Activated T-cell treated with anti-CD3 and anti-CD28 coated beads for 24 hours (primary cell): ENCODE data around the gene ADGRL2.

Experiments
- DNase-seq: peaks from one replicate; pipeline ENCODE4 v3.0.0-alpha.2; 2020; ENCODE audit warnings: low read depth

Gene ADGRL2

DNA sequence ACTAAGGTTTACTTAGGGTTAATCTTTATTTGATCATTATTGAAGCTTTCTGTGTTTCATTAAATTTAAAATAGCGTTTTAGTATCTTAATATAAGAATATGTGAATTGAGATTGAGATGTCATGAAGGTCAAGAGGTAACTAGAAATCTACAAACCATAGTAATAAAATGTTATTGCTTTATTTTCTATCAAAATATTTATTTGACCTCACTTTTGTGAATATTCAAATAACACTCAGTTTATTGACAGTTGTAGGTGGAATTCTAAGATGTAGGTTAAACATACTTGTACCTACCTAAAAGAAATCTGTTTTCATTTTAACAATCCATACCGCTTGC lies 5.7 kb downstream of the ADGRL2 start:
- DNase-seq = no peak

DNA sequence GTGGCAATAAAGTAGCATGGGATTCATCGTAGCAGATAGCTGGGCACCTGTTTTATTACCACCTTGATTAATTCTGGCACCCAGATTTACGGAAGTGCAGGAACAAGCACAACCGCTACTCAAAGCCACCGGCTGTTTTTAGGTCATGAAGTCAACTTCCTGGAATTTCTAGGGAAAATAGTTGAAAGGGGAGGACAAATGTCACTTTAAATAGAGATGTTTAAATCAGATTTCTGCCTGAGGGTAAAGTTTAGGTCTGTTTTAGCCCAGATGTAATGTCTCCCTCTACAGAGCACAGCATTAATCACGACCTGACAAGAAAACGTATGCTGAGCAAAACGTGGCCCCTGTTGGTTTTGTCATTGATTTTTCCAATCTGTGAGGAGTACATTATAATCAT lies 8.0 kb downstream of the ADGRL2 start:
- no peak for DNase-seq

DNA sequence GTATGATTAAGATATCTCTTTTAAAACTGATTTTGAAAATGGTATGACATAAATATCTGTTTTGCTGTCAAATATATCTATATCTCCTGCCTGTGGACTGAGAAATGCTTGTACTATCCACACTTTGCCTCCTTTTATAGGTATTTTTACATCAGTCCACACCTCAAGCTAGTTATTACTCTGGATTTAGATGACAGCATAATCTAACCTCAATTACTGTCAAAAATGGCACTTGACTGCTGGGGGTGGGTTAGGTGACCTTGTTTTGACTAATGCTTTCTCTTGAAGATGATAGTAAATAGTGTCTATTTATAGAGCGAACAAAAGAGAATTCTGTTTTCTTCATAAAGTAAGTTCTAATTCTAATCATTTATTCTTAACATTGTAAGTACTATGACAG lies 9.1 kb downstream of the ADGRL2 start:
- DNase-seq = no peak

DNA sequence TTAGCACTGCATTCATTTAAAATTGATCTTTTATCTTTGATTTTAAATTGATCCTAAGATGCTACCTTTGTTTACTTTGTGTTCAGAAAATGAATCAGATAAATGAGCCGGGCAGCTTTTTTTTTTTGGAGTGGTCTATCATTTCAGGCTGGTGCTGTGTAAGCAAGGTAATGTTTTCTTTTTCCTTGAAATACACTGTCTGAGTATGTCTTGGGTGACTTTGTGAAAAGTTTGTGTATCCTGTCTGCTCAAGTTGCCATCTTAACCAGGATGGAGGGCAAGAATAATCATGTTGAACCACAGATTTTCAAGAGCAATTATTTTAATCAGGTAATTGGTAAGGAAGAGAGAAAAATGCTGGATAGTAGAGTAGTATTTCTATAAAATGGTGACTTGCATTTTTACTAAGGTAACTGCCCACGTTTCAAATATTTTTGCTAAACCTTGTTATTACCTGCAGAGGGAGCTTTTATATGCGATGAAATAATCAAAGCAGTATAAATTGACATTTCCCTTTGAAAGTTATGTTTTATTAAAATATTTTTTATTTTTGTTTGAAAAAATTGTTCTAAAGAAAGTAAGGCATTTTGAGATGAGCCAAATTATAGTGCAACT lies 11.1 kb downstream of the ADGRL2 start:
- no peak for DNase-seq

DNA sequence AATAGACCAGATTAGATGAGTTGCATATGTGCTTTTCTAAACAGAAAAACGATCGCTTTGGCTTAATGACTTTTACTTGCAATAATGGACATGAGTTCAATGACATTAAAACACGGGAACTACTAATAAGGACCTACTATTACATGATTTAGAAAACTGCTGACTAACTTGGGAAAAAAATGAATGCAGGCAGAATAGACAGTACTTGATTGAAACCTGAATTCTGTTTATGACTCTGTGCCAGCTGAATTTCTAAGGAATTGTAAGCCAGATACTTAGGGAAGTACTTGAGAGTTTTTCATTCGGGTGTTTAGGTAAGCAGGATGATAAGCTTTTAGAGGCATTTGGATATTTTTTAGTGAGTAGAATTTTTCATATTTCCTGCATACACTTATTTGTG lies 12.0 kb downstream of the ADGRL2 start:
- DNase-seq = no peak

DNA sequence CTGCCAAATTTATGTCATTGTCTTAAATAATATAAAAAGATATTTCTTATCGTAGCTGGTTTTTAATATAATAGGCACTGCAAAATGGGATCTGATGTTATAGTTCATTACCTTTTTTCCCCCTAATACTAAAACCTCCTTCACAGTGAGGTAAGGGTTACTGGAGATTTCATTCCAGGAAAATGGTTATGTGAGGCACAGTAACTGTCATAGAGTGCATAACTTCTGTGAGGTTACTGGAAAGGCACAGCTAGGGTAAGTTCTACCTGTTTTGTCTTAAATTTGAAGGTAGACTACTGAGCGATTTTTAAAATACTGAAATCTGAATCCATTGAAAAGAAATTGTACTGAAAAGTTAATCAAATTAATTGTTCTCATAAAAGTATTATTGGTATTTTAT lies 13.0 kb downstream of the ADGRL2 start:
- DNase-seq = no peak

DNA sequence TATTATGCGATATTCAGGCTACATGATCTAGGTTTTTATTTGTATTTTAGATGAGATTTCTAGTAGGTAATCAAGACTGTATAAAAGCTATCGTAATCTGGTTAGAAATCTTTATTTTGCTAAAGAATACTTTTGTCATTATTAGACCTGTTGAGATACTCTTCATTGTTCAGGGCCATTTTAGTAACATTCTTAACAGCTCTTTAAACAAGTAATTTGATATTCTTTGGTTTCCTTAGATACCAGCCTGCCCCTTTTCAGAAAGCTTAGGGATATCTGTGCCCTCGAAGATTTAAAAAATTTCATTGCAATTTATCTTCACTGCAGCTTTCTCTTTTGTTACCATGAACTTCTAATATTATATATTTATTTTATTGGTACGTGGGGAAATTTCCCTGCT lies 18.9 kb downstream of the ADGRL2 start:
- no peak for DNase-seq

DNA sequence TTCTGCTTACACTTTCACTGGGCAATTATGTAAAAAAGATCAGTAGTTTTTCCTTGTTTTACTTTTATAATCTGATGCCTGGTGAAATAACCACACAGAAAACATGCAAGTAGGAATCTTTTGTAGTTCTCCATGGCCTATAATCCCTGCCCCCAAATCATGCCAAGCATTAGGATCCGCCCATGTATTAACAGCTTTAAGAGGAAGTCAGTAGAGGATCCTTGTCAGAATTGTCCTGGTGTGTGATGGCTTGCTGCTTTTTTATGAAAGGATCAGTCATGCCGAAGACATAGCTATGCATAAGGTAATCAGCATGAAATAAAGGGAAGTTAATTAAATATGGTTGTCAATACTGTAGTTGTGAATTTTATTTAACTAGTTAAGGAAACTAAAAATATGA lies 20.0 kb downstream of the ADGRL2 start:
- no peak for DNase-seq

DNA sequence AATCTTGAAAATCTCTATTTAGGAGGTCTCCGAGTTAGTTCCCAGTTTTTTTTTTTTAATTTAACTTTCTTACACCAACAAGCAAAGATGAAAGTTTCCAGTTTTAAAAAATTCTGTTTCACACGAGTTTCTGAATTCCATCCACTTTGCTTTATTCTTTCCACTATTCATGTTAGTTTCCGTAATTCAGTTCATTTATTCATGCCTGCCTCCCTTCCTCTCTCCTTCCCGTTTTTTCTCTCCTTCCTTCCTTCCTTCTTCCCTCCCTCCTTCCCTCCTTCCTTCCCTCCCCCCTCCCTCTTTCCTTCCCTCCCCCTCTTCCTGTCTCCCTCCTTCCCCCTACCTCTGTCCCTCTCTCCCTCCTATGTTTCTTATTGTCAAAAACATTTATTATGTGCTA lies 22.3 kb downstream of the ADGRL2 start:
- no peak for DNase-seq

DNA sequence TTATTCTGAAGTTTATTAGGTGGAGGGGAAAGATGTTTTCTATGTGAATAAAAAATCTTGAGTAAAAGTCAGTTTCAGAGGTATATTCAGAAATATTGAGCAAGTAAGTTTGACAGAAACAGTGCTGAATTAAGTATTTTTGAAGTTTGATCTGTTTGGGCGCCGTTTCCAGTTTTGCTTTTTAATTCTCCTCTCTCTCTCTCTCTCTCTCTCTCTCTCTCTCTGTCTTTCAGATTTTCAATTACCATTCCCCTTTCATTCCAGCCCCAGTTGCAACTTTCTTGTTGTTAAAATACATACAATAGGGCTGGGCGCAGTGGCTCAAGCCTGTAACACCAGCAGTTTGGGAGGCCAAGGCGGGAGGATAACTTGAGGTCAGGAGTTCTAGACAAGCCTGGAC lies 24.0 kb downstream of the ADGRL2 start:
- DNase-seq = no peak

DNA sequence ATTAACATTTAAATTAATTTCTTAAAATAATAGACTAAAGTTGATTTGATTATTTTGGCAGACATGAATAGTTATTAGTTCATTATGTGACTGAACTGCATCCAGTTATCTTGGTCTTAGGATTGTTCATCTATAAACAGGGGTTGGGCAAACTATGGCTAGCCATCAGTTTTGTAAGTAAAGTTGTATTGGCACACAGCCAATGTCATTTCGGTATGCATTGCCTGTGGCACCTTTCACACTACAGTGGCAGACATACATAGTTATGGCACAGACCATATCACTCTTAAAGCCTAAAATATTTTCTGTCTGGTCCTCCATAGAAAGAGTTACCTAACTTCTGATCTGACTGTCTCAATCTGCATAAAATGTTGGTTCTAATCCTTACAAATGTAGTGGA lies 27.2 kb downstream of the ADGRL2 start:
- no peak for DNase-seq

DNA sequence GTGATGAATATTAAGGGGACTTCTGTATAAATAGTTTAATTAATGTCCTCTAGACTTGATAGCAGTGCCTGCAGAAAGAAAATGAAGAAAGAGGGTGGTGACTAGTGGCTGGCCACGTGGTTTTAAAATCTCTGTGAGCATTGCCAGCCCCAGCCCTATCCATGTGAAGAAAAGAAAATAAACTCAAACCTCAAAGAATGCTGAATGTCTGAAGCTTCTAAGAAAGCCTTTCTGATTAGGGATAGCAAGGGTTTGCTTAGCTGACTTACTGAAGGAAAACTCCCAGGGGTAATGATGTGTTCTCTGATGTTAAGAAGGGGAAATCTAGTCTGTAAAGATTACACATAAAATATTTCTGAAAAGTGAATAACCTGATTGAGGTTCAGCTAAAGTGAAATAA lies 31.8 kb downstream of the ADGRL2 start:
- DNase-seq = no peak

DNA sequence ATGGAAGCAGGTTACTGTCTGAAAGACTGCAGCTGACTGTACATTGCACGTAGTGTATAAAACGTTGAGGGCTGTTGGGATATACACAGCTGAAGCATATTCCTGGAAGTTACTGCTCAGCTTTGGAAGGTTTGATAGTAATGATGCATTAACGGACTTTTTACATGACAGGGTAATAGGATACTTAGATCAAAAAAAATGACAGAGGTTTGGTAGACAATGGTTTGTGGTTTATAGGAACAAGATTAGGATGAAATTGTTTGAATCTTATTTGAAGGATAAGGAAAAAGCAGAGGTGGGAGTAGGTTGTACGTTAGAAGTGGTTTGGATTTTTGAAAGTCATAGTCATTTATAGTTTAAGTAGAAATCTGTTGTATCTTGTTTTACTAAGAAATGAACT lies 33.0 kb downstream of the ADGRL2 start:
- no peak for DNase-seq

DNA sequence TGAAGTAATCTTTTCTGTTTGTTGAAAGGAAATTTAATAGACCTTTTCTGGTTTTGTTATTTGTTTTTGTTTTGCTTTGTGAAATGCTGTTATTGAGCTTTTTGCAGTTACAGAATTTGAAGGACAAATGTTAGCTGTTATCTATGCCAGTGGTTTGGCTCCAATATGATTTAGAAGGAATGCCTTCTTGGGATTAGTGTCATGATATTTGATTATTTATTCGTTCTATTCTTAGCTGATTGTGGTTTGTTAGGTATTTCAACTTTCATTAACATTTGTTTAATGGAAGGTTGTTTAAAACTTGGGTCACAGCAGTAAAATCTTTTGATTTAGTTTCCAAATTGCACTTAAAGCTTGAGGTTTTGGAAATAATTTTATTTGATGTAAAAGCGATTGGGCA lies 33.5 kb downstream of the ADGRL2 start:
- no peak for DNase-seq

DNA sequence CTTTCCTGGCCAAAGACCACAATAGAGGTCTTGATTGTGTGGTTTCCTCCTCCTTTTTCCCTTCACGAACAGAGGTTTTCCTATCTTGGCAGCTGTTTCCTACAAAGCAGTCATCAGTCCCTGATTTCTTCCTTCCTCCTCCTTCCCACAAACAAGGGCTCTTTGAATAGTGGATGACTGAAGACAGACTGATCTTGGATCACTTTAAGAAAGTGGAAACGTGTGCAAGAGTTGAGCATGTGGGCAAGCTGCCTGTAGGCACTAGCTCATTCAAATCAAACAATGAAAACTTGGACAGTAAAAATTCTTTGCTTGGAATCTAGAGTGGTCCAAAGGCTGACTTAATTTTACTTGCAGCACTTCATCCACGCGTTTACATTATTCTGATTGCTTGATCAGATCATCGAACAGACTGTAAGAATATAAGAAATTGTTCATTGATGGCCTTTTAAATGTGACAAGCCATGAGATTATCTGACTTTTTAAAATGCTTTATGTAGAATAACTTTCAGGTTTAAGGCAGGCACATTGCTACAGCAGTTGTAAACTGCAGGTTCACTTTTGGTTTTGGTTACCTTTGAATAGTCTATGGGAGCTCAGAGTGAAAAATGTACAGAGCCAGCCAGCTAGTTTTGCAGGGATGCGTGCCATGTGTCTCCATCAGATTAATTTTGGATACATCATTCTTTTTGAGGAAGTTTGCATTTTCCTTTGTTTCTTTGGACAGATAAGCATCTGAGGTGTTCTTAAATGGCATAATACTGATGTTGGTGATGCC lies 34.4 kb downstream of the ADGRL2 start:
- no peak for DNase-seq

DNA sequence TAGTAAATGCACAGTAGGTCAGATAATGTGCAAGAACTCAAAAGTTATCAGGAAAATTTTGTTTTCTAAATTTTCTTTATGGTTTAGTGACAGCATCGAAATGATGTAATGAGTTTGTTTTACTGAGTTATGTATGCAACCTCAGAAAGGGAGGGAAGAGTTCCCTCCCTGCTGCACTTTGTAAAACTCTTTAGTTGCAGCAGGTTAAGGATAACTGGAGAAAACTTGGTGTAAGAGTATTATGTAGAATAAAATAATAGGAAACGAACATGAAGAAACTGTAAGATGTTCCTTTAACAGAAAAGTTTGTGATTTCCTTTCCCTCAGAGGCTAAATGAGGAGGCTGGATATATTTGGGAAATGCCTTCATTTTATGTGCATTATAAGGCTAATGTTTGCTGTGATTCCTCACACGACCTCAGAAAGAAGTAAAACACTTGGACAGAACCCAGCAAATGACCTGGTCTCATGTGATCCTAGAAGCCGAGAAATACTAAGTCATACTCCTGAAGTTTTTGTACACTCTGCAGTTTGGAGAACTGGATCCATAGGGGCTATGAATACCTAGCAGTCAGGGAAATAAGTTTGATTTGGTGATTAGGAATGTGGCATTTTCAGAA lies 35.4 kb downstream of the ADGRL2 start:
- no peak for DNase-seq

DNA sequence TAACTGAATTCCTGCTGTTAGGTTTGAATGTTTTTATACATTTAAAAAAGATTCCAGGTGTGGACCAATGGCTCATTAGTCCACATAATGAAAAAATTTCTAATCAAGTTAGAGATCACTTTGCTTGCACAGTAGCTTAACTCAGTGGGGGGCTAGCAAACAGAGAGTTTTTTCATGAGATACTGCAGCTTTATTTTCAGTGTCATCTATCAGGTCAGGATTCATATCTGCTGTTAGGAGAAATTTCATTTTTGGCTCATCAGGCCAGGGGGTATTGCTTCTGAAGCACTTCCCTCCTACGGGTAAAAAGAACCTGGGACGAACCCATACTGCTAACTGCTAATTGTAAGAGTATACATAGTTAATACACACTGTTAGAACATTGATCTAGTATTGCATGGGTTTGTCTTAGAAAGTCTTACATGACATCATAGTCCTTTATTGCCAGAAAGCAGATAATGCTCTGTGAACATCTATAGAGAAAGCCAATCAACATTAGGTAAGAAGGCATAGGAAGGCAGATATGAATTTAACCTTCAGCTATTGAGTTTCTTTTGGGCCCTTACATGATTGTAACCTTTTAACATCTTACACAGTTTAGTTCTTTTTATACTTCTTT lies 38.0 kb downstream of the ADGRL2 start:
- no peak for DNase-seq

DNA sequence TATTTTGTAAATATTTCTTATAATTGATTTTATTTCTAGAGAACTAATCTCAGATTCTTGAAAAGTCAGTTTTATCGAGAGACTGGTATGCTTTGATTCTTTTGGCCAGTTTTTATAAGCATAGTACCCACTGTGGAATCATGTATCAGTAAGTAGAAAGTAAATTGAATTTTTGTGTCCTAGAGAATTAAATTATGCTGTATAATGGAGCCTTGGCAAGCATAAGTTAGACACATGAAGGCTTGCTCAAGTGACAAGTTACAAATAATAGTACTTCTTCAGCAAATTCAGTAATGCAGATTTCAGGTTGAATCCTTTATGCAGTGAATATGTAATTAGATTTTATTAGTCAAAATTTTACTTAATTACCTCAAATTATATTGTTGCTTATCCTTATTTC lies 40.1 kb downstream of the ADGRL2 start:
- no peak for DNase-seq

DNA sequence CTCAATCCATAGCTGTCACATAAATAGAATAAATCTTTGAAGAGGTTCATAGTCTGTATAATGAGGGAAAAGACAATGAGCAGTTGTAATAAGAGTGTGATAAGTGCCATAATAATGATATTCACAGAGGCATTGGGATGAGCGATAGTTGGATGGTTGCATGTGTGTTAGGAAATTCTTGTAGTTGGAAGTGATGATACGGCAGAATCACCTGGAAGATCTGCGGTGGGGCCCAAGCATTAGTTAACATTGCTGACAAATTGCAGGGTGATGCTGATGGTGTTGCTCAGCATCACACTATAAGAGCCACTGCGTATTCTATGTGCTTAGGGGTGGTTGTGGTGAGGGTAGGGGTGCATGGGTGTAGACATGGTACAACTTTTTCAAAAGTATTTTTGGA lies 41.1 kb downstream of the ADGRL2 start:
- no peak for DNase-seq

DNA sequence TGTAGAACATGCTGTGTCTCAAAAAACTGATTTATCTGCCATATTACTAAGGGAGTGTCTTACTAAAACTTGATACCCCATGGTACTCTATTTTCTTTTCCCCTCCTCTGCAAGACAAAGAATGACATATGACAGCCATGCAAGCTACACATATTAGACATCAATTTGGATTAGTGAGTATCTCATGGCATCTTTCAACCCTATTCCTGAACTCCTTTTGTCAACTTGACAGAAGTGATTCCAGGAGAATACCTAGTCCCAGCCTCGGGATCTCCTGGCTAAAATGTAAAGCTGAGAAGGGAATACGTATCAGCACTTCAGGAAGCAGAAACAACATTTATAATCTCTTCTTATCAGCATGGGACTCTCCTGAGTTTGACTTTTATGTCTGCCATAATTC lies 43.7 kb downstream of the ADGRL2 start:
- no peak for DNase-seq

DNA sequence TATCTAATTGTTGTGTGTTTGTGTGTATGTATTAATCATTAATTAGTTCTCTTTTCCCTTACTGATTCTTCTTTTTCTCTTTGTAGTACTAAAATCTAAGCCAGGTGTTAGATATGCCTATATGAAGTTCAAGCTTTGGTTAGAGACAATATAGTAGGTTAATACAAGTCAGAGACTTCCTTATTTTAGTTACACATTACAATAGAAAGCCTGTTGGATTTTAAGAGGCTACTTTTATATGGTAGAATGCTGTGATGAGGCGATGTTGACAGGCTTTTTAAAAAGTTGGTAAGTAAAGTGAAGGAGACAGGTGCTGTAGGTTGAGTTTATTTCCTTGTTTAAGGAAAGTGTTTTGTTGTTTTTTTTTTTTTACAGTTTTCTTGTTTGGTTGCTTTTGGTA lies 45.9 kb downstream of the ADGRL2 start:
- DNase-seq = no peak

DNA sequence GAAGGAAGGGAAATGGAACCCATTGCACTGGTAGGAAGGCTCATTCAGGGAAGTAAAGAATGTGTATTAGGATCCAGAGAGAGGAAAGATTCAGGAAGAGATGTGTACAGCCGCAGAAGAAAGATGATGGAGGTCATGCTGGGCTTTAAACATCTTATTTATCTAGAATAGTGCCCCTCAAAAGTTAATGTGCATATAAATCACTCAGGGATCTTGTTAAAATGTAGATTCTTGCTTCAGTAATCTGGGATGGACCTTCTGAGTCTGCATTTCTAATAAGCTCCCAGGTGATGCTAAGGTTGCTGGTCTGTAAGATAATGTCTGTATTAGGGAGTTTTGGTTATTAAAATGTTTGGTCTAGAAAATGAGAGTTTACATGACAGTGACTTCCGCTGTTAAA lies 46.3 kb downstream of the ADGRL2 start:
- DNase-seq = no peak

DNA sequence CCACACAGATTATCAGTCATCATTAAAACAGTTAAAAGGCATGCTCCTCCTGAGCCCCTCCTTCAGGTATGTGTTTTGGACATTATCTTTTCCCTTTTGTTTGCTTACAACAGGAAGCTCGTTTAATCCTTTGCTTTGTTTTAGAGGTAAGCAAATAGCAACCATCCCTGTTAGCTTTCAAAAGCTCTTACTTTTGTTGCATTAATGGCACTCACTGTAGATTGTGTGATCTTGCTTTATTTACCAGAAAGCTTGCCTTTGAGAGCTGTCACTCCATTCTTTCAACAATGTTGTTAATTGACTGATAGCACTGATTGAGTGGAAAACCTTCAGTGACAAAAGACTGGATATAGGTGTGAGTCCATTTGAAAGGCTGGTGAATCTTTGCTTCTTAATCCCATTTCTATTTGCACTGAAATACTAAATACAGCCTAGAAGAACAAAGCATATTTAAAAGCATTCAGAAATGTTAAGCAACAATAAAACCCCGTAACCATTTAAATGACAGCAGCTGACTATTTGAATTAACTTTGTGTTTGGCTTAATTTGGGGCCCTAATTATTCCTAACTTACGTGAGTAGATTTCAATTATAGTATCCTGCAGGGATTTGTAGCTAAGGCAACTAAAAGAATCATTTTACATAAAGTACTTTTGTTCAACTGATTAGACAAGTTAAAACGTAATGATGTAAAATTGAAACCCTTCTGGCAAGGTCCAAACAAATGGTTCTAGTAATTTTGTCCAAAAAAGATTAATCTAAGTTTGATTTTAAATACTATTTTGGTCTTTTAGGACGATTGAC lies 48.3 kb downstream of the ADGRL2 start:
- no peak for DNase-seq
